Myocyte (in vitro differentiated cells): Measurements from ENCODE around the gene TBC1D30. TPM values are rescaled to one million over a fixed set of nuclear protein-coding genes. Genes with fewer than 3 reads are reported as not detected.
A peak's percentile ranks its signal among the peaks of the same experiment; 100 is the strongest.

ENCODE experiments used
- DNase-seq: peaks from one replicate; pipeline ENCODE4 v3.0.0-alpha.2; 2012; ENCODE audit warnings: low read depth
- total RNA-seq: library from RNA; depleted of rRNA; stranded (reverse); fragments of >200 nt; gene quantifications from 2 replicates; pipeline ENCODE4 v1.2.3, GENCODE V29; 2014

TBC1D30 gene
- total RNA-seq, 1 donor from 2014 or later, result 0.35 TPM

GRCh38 chr12:64858882-64859605 is 34.6 kb downstream of the TBC1D30 start:
- DNase-seq, result no peak

GRCh38 chr12:64860446-64860998 is 36.1 kb downstream of the TBC1D30 start:
- DNase-seq, result no peak

- DNase-seq, result no peak
Measured at GRCh38 chr12:64864319-64864718, 39.9 kb downstream of the TBC1D30 start.

- no peak for DNase-seq
Measured at GRCh38 chr12:64875186-64875585, 50.7 kb downstream of the TBC1D30 start.

DNA sequence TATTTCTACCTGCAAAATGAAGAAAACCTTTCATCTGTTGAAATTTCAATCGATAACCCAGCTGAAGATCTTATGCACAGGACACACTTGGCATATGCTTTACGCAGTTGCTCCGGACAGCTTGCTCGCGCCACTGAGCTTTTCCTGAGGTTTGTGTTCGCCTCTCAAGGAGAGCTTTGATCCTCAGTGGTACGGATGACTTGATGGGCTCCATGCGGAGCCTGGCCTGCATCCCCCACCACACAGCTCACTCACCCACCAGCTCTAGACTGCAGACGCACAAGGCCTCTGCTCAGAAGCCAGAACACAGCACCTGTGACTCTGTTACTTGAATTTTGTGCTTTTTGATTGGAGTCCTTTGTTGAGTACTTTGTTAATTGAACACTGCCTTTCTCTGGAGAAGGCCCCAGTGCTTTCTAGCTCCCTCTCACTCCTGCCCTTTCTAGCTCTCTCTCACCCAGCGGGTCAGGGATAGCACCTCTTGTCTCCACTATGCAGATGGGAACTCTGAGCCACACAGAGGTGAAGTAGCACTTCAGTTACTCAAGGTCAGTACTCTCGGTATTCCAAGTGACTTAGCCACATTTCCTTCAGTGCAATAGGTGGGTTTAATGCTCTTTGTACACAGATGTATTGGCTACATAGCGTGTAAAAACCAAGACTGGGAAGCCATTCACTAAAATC is 52.1 kb downstream of the TBC1D30 start:
- no peak for DNase-seq

- DNase-seq, result no peak
Measured at GRCh38 chr12:64877363-64878004, 53.0 kb downstream of the TBC1D30 start.

DNA sequence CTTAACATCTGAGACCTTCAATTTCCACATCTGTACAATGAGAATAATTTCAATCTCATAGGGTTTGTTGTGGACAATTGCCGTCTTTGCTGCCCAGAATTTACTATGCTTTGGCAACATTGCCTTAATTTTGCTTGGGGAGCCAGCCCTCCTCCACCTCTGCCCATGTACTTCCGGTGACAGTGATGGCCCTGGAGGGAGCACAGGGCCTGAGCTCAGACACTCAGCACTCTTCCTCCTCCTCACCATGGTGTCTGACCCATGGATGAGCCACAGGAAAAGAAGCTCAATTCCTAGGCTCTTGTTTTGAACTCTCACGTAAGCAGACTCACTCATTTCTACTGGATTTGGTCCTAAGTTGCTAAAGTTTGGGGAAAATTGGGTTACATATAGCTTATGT is 58.2 kb downstream of the TBC1D30 start:
- no peak for DNase-seq

GRCh38 chr12:64883264-64884163 is 59.1 kb downstream of the TBC1D30 start:
- DNase-seq, result no peak

DNA sequence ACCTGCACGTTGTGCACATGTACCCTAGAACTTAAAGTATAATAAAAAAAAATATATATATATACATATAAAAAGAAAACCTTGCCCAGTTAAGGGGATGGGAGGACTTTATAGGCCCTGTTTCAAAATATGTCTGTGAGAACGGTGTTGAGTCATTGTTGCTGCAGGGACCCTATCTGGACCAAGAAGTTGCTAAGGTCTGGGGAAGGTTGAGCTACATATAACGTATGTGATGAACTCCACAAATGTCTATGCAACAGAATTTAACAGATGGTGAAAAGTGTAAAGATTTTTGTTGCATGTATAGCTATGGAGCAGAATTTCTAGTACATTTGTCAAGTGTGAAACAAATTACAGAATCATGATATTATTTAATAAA is 59.7 kb downstream of the TBC1D30 start:
- DNase-seq, result no peak

- no peak for DNase-seq
Measured at GRCh38 chr12:64884728-64885127, 60.3 kb downstream of the TBC1D30 start.

DNA sequence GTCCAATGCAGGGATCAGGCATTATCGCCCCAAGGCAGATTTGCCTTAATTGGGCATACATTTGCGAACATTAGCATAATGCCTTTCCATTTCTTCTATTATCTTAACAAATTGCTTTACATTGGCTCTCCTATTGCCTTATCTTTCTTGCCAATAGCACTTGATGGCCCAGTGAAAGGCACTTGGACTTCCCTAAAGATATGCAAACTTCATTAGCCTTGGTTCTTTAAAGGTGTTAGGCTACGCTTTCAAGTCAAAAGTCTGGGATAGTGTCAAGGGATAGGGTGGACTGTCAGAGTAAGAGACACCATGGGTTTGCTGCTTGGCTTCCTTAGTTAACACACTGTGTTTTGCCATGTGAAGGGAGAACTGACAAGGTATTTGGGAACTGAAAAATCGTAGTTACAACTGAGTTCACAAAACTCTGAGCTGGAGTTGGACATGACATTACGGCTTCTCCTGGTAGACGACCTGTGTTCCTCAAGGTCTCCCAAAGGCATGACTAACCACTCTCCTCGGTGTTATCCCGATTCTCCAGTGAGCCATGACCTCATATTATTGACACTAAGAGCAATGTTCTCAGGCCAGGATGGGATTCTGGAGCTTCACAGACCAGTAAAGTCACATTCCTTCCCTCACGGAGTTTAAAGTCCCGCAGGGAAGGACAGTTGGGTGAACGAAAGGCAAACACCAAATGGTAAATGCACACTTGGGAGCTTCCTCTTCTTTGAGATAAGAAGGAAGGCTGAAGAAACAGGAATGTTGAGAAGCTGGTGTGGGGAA is 65.2 kb downstream of the TBC1D30 start:
- DNase-seq, result no peak

DNA sequence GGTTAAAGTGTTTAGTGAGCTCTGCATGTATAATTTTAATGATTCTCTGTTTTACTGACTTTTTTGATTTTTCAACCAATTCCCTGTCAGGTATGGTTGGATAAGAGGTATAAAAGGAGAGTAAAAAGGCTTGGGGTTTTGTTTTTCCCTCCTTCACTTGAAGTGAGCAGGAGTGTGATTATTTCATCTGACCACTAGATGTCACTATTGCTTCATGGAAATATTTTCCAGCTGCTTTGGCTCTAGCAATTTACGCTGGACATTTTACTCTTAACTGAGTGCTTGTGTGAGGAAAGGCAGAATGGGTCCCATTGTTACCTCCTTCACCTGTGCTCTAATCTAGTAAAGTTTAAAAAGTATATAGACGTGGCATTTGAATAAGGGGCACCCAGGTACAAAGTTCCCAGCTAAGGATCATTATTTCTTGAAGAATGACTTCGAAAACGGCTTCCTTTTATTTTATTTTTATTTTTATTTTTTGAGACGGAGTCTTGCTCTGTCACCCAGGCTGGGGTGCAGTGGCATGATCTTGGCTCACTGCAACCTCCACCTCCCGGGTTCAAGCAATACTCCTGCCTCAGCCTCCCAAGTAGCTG is 66.5 kb downstream of the TBC1D30 start:
- peak; percentile 80 for DNase-seq

- DNase-seq, result no peak
Measured at GRCh38 chr12:64891629-64892028, 67.2 kb downstream of the TBC1D30 start.

DNA sequence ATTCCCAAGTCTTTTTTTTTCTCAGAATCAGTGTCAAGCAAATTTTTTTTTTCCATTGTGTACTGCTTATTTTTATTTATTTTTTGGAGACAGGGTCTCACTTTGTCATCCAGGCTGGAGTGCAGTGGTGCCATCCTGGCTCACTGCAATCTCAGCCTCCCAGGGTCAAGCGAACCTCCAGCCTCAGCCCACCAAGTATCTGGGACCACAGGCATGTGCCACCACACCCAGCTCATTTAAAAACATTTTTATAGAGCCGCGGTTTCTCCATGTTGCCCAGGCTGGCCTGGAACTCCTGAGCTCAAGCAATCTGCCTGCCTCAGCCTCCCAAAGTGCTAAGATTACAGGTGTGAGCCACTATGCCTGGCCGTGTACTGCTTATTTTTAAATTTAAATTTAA is 68.1 kb downstream of the TBC1D30 start:
- peak; percentile 64 for DNase-seq

DNA sequence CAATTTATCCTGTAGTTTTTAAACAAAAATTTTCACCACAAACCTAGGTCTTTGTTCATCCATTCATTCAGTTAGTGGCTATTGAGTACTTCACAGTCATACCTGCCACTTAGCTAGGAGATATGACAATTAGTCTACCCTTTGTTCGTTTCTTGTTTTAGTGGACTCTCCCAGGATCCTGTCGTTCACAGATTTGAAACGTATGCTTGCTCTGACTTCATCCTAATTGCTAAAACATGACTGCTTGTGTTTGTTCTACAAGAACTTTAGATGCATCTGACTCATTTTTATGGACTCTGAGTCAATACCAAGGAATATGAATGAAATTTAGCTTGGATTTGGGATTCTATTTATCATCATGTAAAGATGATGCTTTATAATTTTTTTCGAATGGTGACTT is 69.5 kb downstream of the TBC1D30 start:
- no peak for DNase-seq

DNA sequence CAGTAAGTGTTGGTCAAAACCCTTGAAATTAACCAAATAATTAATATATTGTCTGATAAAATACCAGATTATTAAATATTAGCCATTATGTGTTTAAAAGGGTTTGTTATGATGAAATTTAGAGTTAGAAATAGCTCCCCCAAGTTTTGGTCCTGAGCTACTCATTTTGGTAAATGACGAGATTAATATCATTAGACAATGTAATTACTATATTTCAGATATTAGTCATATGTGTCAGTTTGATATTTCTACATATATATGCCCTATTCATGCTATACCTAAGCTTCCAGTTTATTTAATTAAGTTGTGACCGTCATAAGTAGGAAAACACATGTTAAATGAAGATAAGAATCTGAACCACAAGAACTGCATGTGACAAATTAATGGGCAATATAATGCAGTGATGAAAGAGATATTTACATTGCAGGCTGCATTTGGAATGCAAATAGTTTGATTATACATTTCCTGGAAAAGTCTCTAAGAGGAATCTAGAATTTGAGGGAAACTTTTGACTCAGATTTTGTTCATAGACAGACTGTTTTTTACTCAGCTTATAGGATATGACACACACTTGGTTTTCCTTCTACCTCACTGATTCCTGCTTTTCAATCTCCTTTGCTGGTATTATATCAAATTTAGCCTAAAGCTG is 70.5 kb downstream of the TBC1D30 start:
- DNase-seq, result no peak

- peak; percentile 79 for DNase-seq
Measured at GRCh38 chr12:64895526-64895925, 71.1 kb downstream of the TBC1D30 start.

- DNase-seq, result peak; percentile 57
Measured at GRCh38 chr12:64900540-64900939, 76.1 kb downstream of the TBC1D30 start.

GRCh38 chr12:64903479-64904152 is 79.2 kb downstream of the TBC1D30 start:
- DNase-seq, result no peak
